ENCODE data around the gene STAU1.

GRCh38 chr20:49122920-49123319, 65.2 kb downstream of the STAU1 start:
- TF ChIP-seq POLR2A (IDR thresholded peaks at IDR 0.05) (no peak), CTCF (IDR thresholded peaks at IDR 0.05) (no peak)
